NCI-H2196 treated with DMSO at 0.1 percent for 48 hours (cell line): Measurements from ENCODE around the gene SLC17A7.

Source experiments
- DNase-seq: peaks from one replicate; lab custom pipeline; 2025; ENCODE audit not compliant: unreplicated experiment; lab: John Stamatoyannopoulos, UW

SLC17A7 gene

DNA sequence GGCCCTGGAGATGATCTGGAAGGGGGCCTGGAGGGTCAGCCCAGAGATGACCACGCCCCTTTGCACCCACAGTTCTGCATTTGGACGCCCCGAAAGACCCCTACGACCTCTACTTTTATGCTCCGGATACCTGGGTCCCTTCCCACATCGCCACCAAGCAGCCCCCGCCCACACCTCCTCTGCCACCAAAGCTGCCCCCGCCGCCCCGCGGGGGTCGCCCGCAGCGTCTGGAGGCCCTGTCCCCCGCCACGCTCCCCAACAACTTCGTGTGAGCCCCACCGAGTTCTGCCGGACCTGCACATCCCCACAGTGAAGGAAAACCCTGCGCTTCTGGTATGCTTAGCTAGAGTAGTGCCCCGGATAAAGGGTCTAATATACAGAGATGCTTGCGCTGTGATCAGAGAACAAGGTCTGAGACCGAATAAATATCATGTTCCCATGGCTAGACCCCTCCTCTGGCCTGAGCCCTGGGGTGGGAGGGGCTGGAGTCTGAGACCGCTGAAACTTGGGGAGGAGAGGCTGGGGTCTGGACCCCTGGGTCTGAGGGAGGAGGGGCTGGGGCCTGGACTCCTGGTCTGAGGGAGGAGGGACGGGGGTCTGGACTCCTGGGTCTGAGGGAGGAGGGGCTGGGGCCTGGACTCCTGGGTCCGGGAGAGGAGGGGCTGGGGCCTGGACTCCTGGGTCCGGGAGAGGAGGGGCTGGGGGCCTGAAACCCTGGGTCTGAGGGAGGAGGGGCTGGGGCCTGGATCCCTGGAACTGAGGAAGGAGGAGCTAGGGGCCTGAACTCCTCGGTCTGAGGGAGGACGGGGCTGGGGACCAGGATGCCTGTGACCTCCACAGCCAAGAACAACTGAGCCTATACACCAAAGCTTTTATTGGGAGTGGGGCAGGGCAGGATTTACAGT lies 12.5 kb downstream of the SLC17A7 start:
- no peak for DNase-seq

DNA sequence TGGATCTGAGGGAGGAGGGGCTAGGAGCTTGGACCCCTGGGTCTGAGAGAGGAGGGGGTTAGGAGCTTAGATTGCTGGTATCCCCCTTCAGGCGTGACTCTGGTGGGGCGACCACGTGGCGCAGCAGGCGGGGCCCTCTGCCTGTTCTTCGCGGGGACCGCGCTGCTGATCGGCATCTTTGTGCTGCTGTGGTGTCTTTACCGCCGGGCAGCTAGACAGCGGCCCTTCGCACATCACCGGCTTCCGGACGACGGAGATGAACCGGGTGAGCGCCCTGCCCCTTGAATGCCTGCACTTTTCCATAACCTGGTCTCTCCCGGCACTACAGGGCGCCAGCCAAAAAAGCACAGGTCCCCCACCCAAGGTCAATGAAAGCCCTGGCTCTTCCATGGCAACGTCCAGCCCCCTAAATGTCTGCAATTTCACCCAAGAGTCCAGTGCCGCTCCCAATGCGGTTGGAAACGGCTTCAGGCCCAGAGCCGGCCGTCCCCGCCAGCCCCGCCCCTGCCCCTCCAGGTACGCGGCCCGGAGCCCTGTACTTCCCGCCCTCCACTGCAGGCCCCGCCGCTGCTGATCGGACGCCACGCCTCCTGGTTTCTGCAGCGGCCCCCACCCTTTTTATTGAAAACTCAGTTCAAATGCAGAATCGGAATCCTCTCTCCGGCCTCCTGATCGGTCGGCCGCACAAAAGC lies 13.3 kb downstream of the SLC17A7 start:
- DNase-seq: no peak

DNA sequence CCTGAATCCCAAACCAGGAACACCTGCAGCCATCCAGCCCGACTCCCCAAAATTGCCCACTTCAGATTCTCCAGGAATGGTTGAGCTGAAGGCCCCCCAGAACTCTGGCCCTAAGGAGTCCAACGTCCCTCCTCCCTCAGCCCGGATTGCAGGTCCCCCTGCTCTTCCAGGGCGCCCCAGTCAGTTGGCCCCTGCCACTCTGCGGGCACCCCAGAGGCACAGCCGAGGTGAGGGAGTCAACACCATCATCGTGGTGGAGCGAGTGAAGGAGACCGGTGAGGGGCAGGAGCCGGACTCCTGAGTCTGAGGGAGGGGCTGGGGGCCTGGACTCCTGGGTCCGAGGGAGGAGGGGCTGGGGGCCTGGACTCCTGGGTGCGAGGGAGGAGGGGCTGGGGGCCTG lies 14.0 kb downstream of the SLC17A7 start:
- DNase-seq: no peak

DNA sequence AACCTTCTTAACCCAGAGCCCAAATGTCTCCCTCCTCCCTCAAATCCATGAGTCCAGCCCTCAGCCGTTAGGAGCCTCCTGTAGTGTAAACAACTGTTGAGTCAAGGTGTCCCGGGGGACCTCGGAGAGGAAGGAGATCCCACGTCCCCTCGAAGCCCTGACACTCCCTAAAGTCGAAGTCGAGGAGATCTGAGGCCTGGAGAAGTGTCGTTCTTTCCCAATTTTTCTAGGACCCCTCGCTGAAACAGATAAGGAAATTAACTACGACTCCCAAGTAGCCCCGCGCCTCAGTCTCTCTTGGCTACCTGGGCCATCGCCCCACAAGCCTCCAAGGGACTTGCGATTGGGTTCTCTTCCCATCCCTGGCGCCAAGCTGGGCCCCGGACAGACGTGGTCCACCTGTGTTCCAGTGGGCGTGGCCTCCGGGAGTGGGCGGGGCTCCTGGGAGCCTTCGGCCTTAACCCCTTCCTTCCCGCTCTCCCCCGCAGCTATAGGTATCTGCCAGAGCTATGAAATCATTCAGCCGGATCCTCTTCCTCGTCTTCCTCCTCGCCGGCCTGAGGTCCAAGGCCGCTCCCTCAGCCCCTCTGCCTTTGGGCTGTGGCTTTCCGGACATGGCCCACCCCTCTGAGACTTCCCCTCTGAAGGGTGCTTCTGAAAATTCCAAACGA lies 15.3 kb downstream of the SLC17A7 start:
- DNase-seq: no peak

DNA sequence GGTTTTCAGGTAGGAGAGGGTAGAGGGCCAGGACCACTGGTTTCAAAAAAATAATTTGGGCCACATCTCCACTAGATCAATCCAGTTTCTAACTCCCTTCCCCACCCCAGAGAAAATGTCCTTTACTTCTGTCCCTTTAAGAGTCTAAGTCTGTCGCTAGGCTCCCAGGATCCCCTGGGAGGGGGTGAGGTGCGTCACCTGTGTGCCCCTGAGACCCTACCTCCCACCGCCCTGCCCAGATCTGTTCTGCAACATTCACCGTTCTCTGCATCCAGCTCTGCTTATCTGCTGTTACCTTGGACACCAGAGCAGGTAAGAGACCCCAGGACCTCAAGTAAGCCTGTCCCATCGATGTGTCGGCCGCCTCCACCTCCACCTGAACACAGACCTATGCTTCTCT lies 16.1 kb downstream of the SLC17A7 start, which contains the start of gene GFY:
TSS of gene GFY (plus strand) at position 211 of the 400 bp plus-strand sequence. CDS start 1,043 bp downstream, outside the sequence.
- no peak for DNase-seq

DNA sequence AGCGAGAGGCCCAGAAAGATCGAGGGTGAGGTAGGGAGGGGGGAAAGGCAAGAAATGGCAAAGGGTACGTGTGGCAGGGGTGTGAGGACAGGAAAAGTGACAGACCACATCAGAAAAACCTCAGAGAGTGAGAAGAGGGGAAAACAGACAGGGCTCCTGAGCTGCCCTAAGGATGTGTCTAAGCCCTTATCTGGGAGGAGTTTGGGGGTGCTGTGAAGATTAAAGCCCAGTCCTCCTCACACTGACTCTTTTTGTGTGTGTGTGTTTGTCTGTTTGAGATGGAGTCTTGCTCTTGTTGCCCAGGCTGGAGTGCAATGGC lies 17.4 kb downstream of the SLC17A7 start:
- no peak for DNase-seq

DNA sequence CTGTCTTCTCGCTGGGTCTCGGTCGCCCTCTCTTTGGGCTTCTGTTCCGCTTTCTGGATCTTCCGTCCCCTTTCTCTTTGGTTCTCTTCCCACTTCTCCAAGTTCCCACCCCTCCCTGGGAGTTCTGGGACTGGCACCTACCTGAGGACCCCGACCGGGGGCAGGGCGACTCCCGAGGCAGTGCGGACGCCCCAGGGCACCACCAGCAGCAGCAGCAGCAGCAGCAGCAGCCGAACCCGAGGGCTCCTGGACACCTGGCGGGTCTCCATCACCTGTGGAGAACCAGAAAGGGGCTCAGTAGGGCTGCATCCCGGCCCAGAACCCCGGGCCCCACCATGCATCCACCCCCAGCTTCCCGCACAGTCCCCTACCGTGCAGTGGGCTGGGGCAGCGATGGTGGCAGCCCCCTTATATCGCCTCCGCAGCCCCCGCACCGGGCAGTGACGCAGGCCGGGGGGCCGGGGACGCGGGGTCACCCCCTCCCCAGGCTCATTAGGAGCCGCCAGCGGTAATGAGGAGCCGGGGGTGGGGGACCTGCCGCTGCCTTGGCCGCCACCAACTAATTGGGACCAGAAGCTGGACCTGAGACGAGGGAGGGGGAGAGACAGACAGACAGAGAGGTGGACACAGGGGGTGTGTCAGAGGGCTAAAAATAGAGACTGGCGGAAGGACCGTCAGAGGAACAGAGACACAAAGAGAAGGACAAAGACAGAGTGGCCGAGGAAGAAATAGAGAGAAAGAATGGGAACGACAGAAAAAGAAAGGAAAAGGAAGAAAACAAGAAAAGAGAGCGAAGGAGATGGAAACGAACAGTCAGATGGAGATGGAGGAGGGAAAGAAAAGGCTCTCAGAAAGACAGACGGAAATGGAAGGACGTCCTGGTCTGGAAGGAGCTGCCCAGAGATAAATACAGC lies 18.0 kb downstream of the SLC17A7 start, which contains the start of gene PTH2:
TSS of gene PTH2 (minus strand) at position 371 of the 914 bp plus-strand sequence. CDS start at position 269, 102 bp downstream.
- DNase-seq: no peak

DNA sequence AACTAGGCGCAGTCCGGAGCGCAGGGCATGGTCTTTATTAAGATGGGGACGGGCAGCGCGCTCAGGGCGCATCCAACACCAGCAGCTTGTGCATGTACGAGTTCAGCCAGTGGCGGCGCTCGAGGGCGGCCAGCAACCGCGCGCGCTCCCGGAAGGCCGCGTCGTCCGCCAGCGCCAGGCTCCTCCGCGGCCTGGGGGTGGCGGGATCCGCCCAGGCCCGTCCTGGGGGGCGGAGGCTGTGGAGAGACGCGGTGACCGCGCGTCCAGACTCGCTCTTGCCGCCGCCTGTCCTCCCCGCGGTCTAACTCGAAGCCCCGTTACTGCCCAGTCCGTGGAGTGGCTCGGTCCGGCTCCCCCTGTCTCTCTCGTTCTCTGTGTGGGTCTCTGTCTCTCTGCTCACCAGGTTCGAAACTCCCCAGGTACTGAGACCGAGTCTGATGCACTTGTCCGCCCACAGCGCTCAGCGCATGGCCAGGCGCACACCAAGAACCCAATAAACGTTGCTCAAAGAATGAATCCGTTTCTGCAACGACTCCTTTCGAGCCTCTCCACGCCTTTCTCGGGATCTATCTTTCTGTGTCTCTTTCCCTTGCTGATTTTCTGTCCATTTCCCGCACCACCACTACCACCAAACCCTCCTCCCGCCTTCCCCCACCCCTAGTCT lies 18.8 kb downstream of the SLC17A7 start:
- peak; percentile 56 for DNase-seq

DNA sequence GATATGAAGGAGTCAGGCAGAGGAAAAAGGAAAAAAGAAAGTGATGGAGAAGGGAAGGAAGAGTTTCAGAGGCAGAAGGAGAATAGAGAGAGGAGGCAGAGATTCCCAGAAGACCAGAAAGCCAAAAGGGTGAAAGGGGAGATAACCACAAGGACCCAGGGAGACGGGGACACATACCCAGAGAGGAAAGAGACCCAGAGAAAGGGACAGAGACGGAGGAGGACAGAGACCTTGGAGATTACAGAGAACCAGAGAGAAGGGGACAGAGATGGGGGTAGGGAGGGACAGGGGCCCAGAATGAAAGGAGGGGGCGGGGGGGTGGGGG lies 19.5 kb downstream of the SLC17A7 start:
- DNase-seq: no peak

DNA sequence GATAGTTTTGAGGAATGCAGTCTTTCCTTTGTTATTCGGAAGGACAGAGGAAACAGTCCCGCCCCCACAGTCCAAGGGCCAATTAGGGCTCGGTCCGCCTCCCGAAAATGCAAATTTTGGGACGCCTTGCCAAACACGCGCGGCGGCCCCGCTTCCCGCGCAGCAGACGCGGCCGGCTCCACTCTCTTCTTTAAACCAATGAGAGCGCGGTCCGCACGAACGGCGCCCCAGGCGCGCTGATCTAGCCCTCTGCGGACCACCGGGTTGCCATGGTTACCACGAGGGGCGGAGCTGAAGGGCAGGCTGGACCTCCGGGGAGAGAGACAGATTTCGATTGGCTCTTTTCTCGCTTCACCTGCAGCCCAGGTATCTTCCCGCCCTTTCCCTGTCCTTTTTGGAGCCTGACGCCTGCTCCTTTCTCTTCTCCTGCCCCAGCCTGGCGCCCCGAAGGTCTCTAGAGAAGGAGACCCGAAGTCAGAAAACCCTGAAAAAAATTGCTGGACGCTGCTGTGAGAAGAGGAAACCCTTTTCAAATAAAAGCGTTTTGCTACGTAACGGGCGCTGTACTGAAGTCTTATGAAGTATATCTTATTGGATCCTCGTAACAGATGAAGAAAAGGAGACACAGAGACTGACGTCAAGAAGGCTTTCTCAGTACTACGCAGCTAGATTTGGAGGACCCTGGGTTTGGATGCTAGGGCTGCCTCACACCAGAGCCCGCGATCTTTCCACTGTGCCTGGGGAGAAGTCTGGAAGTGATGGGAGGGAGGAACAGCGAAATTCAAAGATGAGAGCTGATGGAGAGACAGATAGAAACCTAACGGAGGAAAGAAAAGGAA lies 20.1 kb downstream of the SLC17A7 start:
- DNase-seq: peak; percentile 67

DNA sequence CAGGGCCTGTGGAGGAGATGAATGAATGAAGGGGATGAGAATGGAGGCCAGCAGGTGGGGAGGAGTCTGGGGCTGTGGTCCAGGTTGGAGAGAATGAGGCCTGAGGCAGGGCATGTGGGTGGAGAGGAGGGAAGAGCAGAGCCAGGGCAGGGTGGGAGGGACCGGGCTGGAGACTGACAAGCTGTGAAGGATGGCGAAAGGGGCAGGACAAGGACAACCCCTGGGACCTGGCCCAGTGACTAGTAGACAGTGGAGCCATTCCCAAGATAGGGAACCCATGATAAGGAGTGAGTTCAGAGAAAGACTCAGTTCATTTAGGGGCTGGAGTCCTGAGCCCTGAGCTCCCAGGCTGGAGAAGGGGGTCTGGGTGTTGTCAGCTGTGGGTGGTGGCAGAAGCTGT lies 21.1 kb downstream of the SLC17A7 start:
- no peak for DNase-seq

DNA sequence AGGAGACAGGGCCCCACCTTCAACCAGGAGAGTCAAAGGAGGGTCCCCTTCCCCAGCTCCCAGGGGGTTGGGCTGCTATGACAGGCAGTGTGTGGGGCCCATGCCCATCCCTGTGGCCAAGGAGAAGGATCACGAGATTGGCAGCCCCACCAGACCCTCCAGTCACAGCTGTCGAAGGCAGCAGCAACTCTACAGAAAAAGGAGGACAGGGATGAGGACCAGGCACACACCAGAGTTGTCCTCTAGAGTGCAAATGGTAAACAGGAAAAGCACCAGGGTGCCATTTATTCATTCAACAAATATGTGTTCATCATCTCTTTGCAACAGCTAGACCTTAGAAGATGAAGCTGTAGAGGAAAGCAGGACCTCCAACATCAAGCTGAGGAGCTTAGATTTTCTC lies 22.2 kb downstream of the SLC17A7 start:
- DNase-seq: no peak

DNA sequence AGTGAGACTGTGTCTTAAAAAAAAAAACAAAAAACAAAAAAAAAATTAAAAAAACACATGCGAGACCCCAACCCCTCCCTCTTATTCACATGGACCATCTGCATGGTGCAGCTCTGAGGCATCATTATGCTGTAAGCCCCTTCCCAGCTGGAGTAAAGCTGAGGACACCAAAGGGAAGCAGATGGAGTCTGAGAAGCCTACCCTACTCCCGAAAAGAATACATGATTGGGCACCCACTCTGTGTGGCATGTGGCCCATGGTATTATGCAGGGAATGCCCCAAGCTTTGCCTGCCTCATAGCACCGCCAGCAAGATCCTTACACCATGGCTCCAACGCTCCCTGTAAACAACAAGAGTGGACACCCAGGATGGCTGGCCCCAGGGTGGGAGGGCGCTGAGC lies 22.8 kb downstream of the SLC17A7 start:
- DNase-seq: no peak

DNA sequence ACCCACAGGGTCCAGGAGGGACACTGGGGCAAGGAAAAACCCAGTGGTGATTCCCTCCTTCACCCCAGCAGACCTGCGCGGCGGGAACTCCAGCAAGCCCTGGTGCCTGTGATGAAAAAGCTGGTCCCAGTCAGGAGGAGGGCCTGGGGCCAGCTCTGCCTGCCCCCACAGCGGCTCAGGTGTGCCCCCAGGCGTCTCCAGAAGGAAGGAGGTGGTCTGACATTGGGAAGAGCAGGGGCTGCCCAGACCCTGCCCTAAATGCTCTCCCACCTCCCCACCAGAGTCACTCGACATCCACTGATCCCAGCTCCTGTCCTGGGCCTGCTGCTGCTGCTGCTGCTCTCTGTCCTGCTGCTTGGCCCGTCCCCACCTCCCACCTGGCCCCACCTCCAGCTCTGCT lies 24.2 kb downstream of the SLC17A7 start:
- DNase-seq: no peak

DNA sequence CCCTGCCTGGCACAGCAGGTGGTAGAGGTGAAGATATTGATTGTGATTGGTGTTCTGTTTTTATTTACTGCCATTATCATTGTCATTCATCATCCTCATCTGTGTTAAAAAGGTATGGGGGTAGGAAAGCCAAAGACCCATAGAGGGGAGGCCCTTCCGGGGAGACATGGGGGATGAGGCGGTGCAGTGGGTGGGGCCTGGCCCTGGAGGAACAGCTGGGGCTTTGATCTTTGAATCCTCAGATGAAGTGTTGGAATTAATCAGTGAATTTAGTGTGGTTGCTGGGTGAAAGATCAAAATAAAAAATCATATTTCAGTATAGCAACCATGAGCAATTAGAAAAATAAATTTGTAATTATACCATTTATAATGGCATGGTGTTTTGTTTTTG lies 25.5 kb downstream of the SLC17A7 start:
- DNase-seq: no peak

DNA sequence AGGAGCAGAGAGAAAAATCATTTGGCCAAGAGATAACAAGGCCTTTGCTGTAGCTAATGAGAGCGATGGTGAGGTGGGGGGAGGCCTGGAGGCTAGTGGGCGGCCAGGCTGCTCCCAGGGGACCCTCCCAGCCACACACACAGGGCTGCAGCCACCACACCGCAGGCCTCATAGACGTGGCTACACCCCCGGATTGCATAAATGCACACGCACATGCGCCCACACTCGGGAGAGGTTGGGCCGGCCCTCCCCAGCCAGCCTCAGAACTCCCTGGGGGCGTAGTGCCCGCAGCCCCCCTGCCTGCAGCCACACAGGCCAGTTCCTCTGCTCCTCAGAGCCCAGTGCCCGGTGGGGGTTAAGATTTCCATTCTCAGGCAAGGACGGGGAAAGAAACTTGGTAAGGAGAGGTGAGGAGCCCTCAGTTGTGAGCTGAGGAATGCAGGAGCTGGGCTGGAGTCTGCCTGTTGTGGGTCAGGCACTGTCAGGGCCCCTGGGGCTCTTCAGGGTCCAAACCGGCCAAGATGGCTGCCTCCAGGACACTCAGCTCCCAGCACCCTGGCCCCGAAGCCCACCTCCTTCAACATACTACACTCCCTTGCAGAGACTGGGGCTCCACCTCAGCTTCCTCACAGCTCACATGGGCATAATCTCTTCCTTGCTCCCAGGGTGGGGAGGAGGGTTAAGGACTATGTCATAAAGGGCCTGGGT lies 26.1 kb downstream of the SLC17A7 start:
- DNase-seq: no peak

DNA sequence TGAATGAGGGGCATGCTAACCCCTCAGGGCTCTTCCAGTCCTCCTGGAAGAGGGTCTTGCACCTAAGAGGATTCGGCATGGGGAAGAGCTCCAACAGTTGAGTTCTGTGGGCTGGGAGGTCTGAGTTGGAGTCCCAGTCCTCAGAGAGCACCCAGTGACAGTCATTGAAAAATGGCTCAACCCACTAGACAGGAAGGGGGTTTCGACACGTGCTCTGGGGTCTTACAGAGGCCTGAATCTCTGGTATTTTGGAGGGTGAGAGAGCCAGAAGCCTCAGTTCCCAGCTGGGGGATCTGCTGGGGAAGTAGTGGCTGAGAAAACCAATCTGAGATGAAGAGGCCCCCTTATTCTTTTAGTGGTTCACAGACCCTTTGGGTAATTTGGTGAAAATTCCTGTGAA lies 27.1 kb downstream of the SLC17A7 start:
- DNase-seq: no peak

DNA sequence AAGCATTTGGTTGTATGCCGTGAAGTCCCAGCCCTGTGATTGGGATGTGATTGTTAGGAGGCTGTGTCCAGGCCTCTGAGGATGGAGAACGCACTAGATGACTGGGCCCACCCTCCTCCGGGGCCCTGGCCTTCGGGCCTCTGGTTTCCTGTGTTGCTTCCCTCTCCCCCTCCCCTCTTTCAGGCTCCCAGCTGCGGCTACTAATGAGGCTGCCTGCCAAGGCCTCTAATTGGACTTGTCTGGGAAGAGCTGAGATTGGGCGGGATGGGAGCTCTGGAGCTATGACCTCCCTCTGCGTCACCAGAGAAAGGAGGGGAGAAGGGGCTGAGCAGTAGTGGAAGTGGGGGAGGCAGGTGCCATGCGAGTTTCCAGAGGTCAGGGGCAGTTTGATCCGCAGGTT lies 28.0 kb downstream of the SLC17A7 start:
- DNase-seq: no peak
